ENCODE results near the gene YARS1.

The YARS1 gene

GRCh38 chr1:32817159-32817814 lies at the start of gene YARS1, which contains the start of gene S100PBP:
TSS of gene YARS1 (minus strand) at chr1:32817358. CDS start at chr1:32817244, 114 bp downstream.
TSS of gene S100PBP (plus strand) at chr1:32817653. CDS start at chr1:32826100, 8,447 bp downstream.
- DNase-seq (ENCODE audit: low spot score), result peak; percentile 100

- DNase-seq (ENCODE audit: low spot score), result no peak
These were observed 48.7 kb upstream of the YARS1 start for GRCh38 chr1:32865639-32866405.

- no peak for DNase-seq (ENCODE audit: low spot score)
These were observed 47.3 kb upstream of the YARS1 start for GRCh38 chr1:32864375-32865019.

GRCh38 chr1:32863881-32864245 lies 46.7 kb upstream of the YARS1 start:
- no peak for DNase-seq (ENCODE audit: low spot score)

GRCh38 chr1:32863218-32863880 lies 46.2 kb upstream of the YARS1 start:
- no peak for DNase-seq (ENCODE audit: low spot score)

GRCh38 chr1:32861904-32862695 lies 44.9 kb upstream of the YARS1 start:
- no peak for DNase-seq (ENCODE audit: low spot score)

GRCh38 chr1:32860566-32860965 lies 43.4 kb upstream of the YARS1 start:
- DNase-seq (ENCODE audit: low spot score), result no peak

GRCh38 chr1:32859915-32860314 lies 42.8 kb upstream of the YARS1 start:
- no peak for DNase-seq (ENCODE audit: low spot score)

- DNase-seq (ENCODE audit: low spot score), result no peak
These were observed 41.6 kb upstream of the YARS1 start for GRCh38 chr1:32858791-32859190.

GRCh38 chr1:32858136-32858535 lies 41.0 kb upstream of the YARS1 start:
- no peak for DNase-seq (ENCODE audit: low spot score)

GRCh38 chr1:32855861-32856617 lies 38.9 kb upstream of the YARS1 start:
- no peak for DNase-seq (ENCODE audit: low spot score)

- DNase-seq (ENCODE audit: low spot score), result no peak
These were observed 31.4 kb upstream of the YARS1 start for GRCh38 chr1:32848354-32849063.

- DNase-seq (ENCODE audit: low spot score), result no peak
These were observed 14.7 kb upstream of the YARS1 start for GRCh38 chr1:32831878-32832277.

- DNase-seq (ENCODE audit: low spot score), result no peak
These were observed 13.1 kb upstream of the YARS1 start for GRCh38 chr1:32830092-32830852.

- DNase-seq (ENCODE audit: low spot score), result no peak
These were observed 11.2 kb upstream of the YARS1 start for GRCh38 chr1:32828341-32828740.

- DNase-seq (ENCODE audit: low spot score), result no peak
These were observed 8.0 kb upstream of the YARS1 start for GRCh38 chr1:32825181-32825580.

GRCh38 chr1:32818804-32819541 lies 1.8 kb upstream of the YARS1 start:
- no peak for DNase-seq (ENCODE audit: low spot score)

Measured in left forelimb (tissue), 1 donor.